Measurements from ENCODE around the gene HOXA7. TPM values are rescaled to one million over a fixed set of nuclear protein-coding genes. Genes with fewer than 3 reads are reported as not detected.
A peak's percentile ranks its signal among the peaks of the same experiment; 100 is the strongest.

The HOXA7 gene
- total and polyA plus RNA-seq, 2 donors (not counting 3 experiments of a cell fraction or from before 2014, with no cell fraction given), result 18.1 to 18.5 TPM

DNA sequence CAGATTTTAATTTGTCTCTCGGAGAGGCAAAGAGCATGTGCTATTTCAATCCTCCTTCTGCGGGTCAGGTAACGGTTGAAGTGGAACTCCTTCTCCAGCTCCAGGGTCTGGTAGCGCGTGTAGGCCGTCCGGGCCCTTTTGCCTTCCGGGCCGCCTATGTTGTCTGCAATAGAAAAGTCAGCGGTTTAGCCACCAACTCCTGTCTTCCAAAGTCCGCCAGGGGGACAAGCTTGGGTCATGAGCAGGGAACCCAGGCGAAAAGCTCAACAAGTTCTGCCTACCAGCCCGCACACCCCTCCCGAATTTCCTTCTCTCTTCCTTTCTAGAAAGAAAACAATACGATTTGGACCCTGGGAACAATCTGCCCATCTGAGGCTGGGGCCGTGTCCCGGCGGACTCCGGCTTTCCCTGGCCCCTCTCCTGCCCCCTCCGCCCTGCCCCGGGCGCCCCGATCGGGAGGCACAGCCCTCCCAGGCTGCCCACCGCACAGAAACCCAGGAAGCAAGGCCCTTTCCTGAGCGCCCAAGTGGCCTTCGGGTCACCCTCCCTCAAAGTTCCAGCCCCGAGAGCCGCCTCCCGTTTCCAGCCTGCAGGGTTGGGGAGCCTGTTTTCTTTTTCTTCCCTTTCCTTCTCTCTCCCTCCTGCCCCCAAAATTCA is 14.4 kb downstream of the HOXA7 start:
- no peaks in the 10 kb centered on the region for H4K20me1 ChIP-seq (replicated peaks; ENCODE audit: control insufficient read depth, extremely low read depth, insufficient read depth, low read length)
- H3K9ac ChIP-seq (replicated peaks; ENCODE audit: extremely low read depth, insufficient read depth, low read length), result peak overlapping the region; percentile 84
- H3K4me2 ChIP-seq (ENCODE audit: insufficient read depth, low read length), result peak overlapping the region; percentile 92
- FAIRE-seq (peak; percentile 79), DNase-seq (ENCODE audit: low read depth, low spot score) (no peak)
- no peaks in the 10 kb centered on the region for H3K9me1 ChIP-seq (replicated peaks; ENCODE audit: control insufficient read depth, extremely low read depth, insufficient read depth, low read length)
- ChIA-PET POLR2A (interaction anchor here (1.3 to 2.2 kb wide), 3 partner anchors 11 to 43 kb away, joined by 3 to 7 read pairs (median 4); partner anchors contain the start of gene HOXA3), CTCF (interaction anchor here (0.9 to 7.0 kb wide), 14 partner anchors 11 to 773 kb away, joined by 3 to 72 read pairs (median 11); partner anchors contain the start of genes HOXA4 and HOXA7)
- H3K4me1 ChIP-seq (ENCODE audit: control insufficient read depth, extremely low read depth, insufficient read depth, low read length), result peaks cover 76% of the 10 kb centered on the region
- peak overlapping the region; percentile 82 for H3K27ac ChIP-seq (ENCODE audit: insufficient read depth, low read depth, low read length)
- intact Hi-C loops (cut with micrococcal nuclease) (loop anchor here (2.0 to 5.0 kb wide), 3 partner anchors 640 to 1285 kb away; no protein-coding TSS in a partner anchor), dilution Hi-C loops (cut with MboI; ENCODE audit: extremely low pct_ligation_motif_present, low sequenced_read_pairs) (no loop called here)
- H3K9me3 ChIP-seq (replicated peaks; ENCODE audit: control insufficient read depth, insufficient read depth, low read length), result no peaks in the 10 kb centered on the region
- peaks cover 99% of the 10 kb centered on the region for H3K79me2 ChIP-seq (ENCODE audit: control insufficient read depth, insufficient read depth, low read length)
- no TSS peak for BruUV-seq (replicated peaks)
- no peak overlapping the region for H2AFZ ChIP-seq (ENCODE audit: low read depth, low read length)
- H3K36me3 ChIP-seq (ENCODE audit: control insufficient read depth in 2 of 2, extremely low read depth in 1 of 2, insufficient read depth in 2 of 2, low read length in 2 of 2), result peaks cover 0 to 19% of the 10 kb centered on the region in 2 experiments
- TF ChIP-seq, protein P1, sequence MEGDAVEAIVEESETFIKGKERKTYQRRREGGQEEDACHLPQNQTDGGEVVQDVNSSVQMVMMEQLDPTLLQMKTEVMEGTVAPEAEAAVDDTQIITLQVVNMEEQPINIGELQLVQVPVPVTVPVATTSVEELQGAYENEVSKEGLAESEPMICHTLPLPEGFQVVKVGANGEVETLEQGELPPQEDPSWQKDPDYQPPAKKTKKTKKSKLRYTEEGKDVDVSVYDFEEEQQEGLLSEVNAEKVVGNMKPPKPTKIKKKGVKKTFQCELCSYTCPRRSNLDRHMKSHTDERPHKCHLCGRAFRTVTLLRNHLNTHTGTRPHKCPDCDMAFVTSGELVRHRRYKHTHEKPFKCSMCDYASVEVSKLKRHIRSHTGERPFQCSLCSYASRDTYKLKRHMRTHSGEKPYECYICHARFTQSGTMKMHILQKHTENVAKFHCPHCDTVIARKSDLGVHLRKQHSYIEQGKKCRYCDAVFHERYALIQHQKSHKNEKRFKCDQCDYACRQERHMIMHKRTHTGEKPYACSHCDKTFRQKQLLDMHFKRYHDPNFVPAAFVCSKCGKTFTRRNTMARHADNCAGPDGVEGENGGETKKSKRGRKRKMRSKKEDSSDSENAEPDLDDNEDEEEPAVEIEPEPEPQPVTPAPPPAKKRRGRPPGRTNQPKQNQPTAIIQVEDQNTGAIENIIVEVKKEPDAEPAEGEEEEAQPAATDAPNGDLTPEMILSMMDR (IDR thresholded peaks at IDR 0.05; ENCODE audit: extremely low read depth in 1 of 2, insufficient read depth in 1 of 2, low read depth in 1 of 2, low read length in 2 of 2), result peak; percentile 23 to 35
- TF ChIP-seq, protein P2, sequence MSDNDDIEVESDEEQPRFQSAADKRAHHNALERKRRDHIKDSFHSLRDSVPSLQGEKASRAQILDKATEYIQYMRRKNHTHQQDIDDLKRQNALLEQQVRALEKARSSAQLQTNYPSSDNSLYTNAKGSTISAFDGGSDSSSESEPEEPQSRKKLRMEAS (IDR thresholded peaks at IDR 0.05; ENCODE audit: insufficient read depth, insufficient read length), result no peak
- TF ChIP-seq POLR2AphosphoS5 (IDR thresholded peaks at IDR 0.05; ENCODE audit: insufficient read depth, low read depth, low read length) (no peak), POLR2A (IDR thresholded peaks at IDR 0.05; ENCODE audit: low read depth, low read length) (no peak)
- no peaks in the 10 kb centered on the region for H3K27me3 ChIP-seq (ENCODE audit: control insufficient read depth in 2 of 2, insufficient read depth in 2 of 2, low read length in 2 of 2)
- peak overlapping the region; percentile 29 to 84 (median 65) for H3K4me3 ChIP-seq (replicated peaks in 1 of 3; ENCODE audit: insufficient read depth in 1 of 3, low read depth in 1 of 3, low read length in 3 of 3)
